DND-41 (cell line): Measurements from ENCODE around the gene SMPD2.

Experiments used
- EZH2 ChIP-seq: IDR thresholded peaks from 3 replicates; pipeline ENCODE4 v1.6.1; 2012; ENCODE audit warnings: borderline replicate concordance, low read depth, mild to moderate bottlenecking, moderate library complexity, low read length, inconsistent platforms; ENCODE audit not compliant: severe bottlenecking
- TF ChIP-seq, protein P1 (sequence below): IDR thresholded peaks from 2 replicates; pipeline ENCODE4 v1.5.1; 2012; ENCODE audit warnings: borderline replicate concordance, low read length, moderate library complexity, mild to moderate bottlenecking; ENCODE audit not compliant: poor library complexity, severe bottlenecking; ENCODE audit errors: extremely low read depth

- TF ChIP-seq, protein P1, sequence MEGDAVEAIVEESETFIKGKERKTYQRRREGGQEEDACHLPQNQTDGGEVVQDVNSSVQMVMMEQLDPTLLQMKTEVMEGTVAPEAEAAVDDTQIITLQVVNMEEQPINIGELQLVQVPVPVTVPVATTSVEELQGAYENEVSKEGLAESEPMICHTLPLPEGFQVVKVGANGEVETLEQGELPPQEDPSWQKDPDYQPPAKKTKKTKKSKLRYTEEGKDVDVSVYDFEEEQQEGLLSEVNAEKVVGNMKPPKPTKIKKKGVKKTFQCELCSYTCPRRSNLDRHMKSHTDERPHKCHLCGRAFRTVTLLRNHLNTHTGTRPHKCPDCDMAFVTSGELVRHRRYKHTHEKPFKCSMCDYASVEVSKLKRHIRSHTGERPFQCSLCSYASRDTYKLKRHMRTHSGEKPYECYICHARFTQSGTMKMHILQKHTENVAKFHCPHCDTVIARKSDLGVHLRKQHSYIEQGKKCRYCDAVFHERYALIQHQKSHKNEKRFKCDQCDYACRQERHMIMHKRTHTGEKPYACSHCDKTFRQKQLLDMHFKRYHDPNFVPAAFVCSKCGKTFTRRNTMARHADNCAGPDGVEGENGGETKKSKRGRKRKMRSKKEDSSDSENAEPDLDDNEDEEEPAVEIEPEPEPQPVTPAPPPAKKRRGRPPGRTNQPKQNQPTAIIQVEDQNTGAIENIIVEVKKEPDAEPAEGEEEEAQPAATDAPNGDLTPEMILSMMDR: no peak
- no peak for TF ChIP-seq EZH2
Measured at GRCh38 chr6:109424946-109425345, 15.6 kb upstream of the SMPD2 start.
